ENCODE data around the gene COL1A1.

DNA sequence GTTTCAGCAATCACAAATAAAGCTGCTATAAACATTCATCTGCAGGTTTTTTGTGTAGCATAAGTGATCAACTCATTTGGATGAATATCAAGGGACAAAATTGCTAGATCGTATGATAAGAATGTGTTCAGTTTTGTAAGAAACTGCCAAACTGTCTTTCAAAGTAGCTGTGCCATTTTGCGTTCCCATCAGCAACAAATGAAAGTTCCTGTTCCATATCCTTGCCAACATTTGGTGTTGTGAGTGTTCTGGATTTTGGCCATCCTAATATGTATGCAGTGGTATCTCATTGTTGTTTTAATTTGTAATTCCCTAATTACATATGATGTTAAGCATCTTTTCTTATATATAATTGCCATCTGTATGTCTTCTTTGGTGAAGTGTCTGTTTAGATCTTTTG is 36.5 kb upstream of the COL1A1 start:
- TF ChIP-seq, protein P1, sequence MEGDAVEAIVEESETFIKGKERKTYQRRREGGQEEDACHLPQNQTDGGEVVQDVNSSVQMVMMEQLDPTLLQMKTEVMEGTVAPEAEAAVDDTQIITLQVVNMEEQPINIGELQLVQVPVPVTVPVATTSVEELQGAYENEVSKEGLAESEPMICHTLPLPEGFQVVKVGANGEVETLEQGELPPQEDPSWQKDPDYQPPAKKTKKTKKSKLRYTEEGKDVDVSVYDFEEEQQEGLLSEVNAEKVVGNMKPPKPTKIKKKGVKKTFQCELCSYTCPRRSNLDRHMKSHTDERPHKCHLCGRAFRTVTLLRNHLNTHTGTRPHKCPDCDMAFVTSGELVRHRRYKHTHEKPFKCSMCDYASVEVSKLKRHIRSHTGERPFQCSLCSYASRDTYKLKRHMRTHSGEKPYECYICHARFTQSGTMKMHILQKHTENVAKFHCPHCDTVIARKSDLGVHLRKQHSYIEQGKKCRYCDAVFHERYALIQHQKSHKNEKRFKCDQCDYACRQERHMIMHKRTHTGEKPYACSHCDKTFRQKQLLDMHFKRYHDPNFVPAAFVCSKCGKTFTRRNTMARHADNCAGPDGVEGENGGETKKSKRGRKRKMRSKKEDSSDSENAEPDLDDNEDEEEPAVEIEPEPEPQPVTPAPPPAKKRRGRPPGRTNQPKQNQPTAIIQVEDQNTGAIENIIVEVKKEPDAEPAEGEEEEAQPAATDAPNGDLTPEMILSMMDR (IDR thresholded peaks at IDR 0.05; ENCODE audit: poor library complexity), result no peak
- TF ChIP-seq EZH2phosphoT487 (IDR thresholded peaks at IDR 0.05; ENCODE audit: low read depth, severe bottlenecking, unreplicated experiment), result no peak
- no peak for TF ChIP-seq EZH2 (IDR thresholded peaks at IDR 0.05; ENCODE audit: borderline replicate concordance)

Data from hepatocyte (in vitro differentiated cells).